Measurements from ENCODE around the gene KCNH5. TPM values are rescaled to one million over a fixed set of nuclear protein-coding genes. Genes with fewer than 3 reads are reported as not detected.

KCNH5 gene
- total RNA-seq, 1 donor from 2014 or later, result 3.1 TPM

DNA sequence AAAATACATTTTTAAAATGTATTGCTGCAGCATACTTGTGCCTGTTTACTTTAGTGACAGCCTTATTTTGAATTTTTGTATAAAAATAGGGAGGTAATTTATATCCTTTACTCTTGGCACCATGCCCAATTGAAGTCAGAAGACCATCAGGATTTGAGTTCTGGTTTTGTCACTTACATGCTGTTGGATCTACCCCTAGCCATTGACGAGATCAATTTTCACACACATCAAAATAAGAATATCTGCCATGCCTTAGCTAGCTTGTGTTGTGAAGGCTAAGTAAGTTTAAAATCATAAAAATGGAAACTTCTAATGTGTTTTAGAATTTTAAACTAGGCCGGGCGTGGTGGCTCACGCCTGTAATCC, 381.8 kb downstream of the KCNH5 start:
- H3K4me3 Mint-ChIP-seq (ENCODE audit: low read depth), result no peak overlapping the region

DNA sequence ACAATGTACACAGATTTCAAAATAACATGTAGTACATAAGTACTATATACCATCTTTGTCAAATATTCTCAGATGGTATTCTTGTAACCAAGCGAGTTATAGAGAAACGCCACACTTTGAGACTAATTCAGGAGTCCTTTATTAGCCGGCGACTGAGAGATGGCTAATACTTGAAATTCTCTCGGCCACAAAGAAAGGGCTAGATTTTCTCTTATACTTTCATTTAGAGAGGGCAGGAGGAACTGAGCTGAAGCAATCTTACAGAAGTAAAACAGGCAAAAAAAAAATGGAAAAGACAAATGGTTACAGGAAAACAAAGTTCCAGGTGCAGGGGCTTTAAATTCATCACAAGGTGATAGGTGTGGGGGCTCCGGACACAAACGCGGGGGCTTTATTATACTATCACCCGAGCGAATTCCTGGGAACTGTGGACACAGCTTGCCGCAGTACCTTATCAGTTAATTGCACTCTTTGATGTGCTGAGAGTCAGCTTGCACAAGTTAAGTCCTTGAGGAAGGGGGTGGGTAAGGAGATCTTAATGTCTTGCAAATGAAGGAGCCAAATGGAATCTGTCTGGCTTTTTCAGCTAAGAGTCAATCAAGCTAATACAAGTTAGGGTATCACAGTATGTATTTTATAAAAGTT, 382.3 kb downstream of the KCNH5 start:
- Mint-ChIP-seq H3K4me3 (ENCODE audit: low read depth) (peak overlapping the region; percentile 14), H3K9me3 (ENCODE audit: low read depth) (peaks cover 25% of the 10 kb centered on the region), H3K36me3 (ENCODE audit: insufficient read depth) (peaks cover 2% of the 10 kb centered on the region), H3K27ac (peak overlapping the region; percentile 4), H3K27me3 (peaks cover 3% of the 10 kb centered on the region), H3K4me1 (ENCODE audit: low read depth) (peaks cover 32% of the 10 kb centered on the region)
- DNase-seq (ENCODE audit: low spot score, unreplicated experiment), result no peak
- TF ChIP-seq, protein P1, sequence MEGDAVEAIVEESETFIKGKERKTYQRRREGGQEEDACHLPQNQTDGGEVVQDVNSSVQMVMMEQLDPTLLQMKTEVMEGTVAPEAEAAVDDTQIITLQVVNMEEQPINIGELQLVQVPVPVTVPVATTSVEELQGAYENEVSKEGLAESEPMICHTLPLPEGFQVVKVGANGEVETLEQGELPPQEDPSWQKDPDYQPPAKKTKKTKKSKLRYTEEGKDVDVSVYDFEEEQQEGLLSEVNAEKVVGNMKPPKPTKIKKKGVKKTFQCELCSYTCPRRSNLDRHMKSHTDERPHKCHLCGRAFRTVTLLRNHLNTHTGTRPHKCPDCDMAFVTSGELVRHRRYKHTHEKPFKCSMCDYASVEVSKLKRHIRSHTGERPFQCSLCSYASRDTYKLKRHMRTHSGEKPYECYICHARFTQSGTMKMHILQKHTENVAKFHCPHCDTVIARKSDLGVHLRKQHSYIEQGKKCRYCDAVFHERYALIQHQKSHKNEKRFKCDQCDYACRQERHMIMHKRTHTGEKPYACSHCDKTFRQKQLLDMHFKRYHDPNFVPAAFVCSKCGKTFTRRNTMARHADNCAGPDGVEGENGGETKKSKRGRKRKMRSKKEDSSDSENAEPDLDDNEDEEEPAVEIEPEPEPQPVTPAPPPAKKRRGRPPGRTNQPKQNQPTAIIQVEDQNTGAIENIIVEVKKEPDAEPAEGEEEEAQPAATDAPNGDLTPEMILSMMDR (IDR thresholded peaks at IDR 0.05; ENCODE audit: unreplicated experiment), result no peak

More for the DNA sequence above, 381.8 kb downstream of the KCNH5 start:
- H3K27me3 Mint-ChIP-seq, result peaks cover 3% of the 10 kb centered on the region
- DNase-seq (ENCODE audit: low spot score, unreplicated experiment), result no peak
- H3K27ac Mint-ChIP-seq, result no peak overlapping the region
- TF ChIP-seq, protein P1 (IDR thresholded peaks at IDR 0.05; ENCODE audit: unreplicated experiment), result no peak
- H3K36me3 Mint-ChIP-seq (ENCODE audit: insufficient read depth), result peaks cover 2% of the 10 kb centered on the region
- H3K9me3 Mint-ChIP-seq (ENCODE audit: low read depth), result peaks cover 21% of the 10 kb centered on the region
- H3K4me1 Mint-ChIP-seq (ENCODE audit: low read depth), result peaks cover 28% of the 10 kb centered on the region

DNA sequence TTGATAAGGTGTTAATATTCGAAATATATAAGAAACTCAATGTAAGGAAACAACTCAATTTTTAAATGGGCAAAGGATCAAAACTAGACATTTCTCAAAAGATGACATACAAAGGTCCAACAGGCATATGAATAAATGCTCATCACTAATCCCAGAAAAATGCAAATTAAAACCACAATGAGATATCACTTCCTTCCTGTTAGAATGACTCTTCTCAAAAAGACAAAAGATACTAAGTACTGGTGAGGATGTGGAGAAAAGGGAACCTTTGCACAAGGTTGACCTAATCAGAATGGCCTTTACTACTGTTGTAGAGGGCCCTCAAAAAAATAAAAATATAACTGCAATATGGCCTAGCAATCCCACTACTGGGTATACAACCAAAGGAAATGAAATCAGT, 383.4 kb downstream of the KCNH5 start:
- H3K27me3 Mint-ChIP-seq, result peaks cover 3% of the 10 kb centered on the region
- no peak for DNase-seq (ENCODE audit: low spot score, unreplicated experiment)
- TF ChIP-seq, protein P1 (IDR thresholded peaks at IDR 0.05; ENCODE audit: unreplicated experiment), result no peak
- peaks cover 35% of the 10 kb centered on the region for H3K4me1 Mint-ChIP-seq (ENCODE audit: low read depth)
- H3K27ac Mint-ChIP-seq, result no peak overlapping the region
- no peak overlapping the region for H3K4me3 Mint-ChIP-seq (ENCODE audit: low read depth)
- H3K9me3 Mint-ChIP-seq (ENCODE audit: low read depth), result peaks cover 34% of the 10 kb centered on the region
- H3K36me3 Mint-ChIP-seq (ENCODE audit: insufficient read depth), result peaks cover 2% of the 10 kb centered on the region

DNA sequence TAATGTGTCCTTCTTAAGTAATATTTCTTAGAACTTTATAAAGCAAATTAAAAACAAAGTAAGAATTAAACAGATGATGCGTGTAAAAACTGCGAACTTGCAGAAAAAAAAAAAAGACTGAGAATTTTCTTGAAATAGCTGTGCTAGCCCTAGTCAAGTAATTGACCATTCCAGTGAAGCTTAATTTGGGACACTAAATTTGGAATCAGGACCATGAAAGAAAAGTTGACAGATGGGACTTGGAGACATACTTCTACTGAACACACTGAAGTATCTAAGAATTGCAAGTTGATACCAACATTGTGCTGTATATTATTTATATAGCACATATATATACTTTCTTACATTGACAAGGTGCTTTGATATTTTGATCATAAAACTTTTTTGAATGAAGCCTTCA, 386.6 kb downstream of the KCNH5 start:
- DNase-seq (ENCODE audit: low spot score, unreplicated experiment), result no peak
- peaks cover 20% of the 10 kb centered on the region for H3K4me1 Mint-ChIP-seq (ENCODE audit: low read depth)
- H3K36me3 Mint-ChIP-seq (ENCODE audit: insufficient read depth), result peaks cover 2% of the 10 kb centered on the region
- TF ChIP-seq, protein P1 (IDR thresholded peaks at IDR 0.05; ENCODE audit: unreplicated experiment), result no peak
- H3K27me3 Mint-ChIP-seq, result no peaks in the 10 kb centered on the region
- no peak overlapping the region for H3K4me3 Mint-ChIP-seq (ENCODE audit: low read depth)
- no peak overlapping the region for H3K27ac Mint-ChIP-seq
- peaks cover 34% of the 10 kb centered on the region for H3K9me3 Mint-ChIP-seq (ENCODE audit: low read depth)

DNA sequence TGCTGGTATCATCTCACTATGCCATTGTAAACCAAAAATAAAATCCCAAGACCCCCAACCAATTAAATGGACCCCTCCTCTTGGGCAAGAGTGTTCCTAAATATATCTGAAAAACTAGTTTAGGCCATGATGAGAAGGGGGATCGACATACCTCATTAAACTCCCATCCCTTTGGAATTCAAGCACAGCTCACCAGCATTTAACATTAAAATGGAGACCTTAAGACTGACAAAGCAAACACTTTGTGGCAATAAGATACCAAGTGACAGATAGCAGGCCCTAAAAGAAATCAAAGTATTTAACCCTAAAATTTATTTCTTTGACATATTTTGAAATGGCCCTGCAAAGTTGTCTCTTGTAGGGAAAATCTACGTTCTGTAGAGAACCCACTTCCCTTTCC, 387.9 kb downstream of the KCNH5 start:
- Mint-ChIP-seq H3K27me3 (no peaks in the 10 kb centered on the region), H3K27ac (no peak overlapping the region), H3K4me1 (ENCODE audit: low read depth) (peaks cover 11% of the 10 kb centered on the region)

More for the DNA sequence above, 387.9 kb downstream of the KCNH5 start:
- Mint-ChIP-seq H3K4me3 (ENCODE audit: low read depth) (no peak overlapping the region), H3K36me3 (ENCODE audit: insufficient read depth) (peaks cover 2% of the 10 kb centered on the region), H3K9me3 (ENCODE audit: low read depth) (peaks cover 34% of the 10 kb centered on the region)
- no peak for DNase-seq (ENCODE audit: low spot score, unreplicated experiment)
- TF ChIP-seq, protein P1 (IDR thresholded peaks at IDR 0.05; ENCODE audit: unreplicated experiment), result no peak
